ENCODE data around the gene PDE4A. TPM values are rescaled to one million over a fixed set of nuclear protein-coding genes. Genes with fewer than 3 reads are reported as not detected.

PDE4A gene
- total and polyA plus RNA-seq, 2 of the 8 experiments (the other 6 are each of a cell fraction or from before 2014, with no cell fraction given), result 2.0 to 4.4 TPM

GRCh38 chr19:10416083-10416379, 4.3 kb upstream of the PDE4A start:
- CTCF ChIA-PET (ENCODE audit: partially characterized antibody), result interaction anchor here (0.6 to 9.4 kb wide), 30 partner anchors 12 to 405 kb away, joined by 3 to 172 read pairs (median 4); partner anchors contain the start of genes CDC37, ICAM1 and RAVER1
- TF ChIP-seq CHD1 (IDR thresholded peaks at IDR 0.05; ENCODE audit: low read depth, low read length) (no peak), SIRT6 (IDR thresholded peaks at IDR 0.05; ENCODE audit: low read length) (no peak), BRCA1 (IDR thresholded peaks at IDR 0.05; ENCODE audit: low read depth, low read length) (no peak), ASH2L (IDR thresholded peaks at IDR 0.05; ENCODE audit: low read length) (no peak), CEBPB (IDR thresholded peaks at IDR 0.05; ENCODE audit: low read depth, low read length) (no peak), SP1 (IDR thresholded peaks at IDR 0.05; ENCODE audit: low read depth, low read length) (no peak), POLR2AphosphoS5 (IDR thresholded peaks at IDR 0.05; ENCODE audit: low read depth, low read length) (no peak), FOSL1 (IDR thresholded peaks at IDR 0.05; ENCODE audit: insufficient read depth, low read depth, low read length) (no peak), ATF3 (IDR thresholded peaks at IDR 0.05; ENCODE audit: insufficient read depth, low read depth, low read length) (no peak), SRF (IDR thresholded peaks at IDR 0.05; ENCODE audit: low read depth, low read length) (no peak), SP2 (IDR thresholded peaks at IDR 0.05; ENCODE audit: low read length) (no peak), SUZ12 (IDR thresholded peaks at IDR 0.05; ENCODE audit: low read length) (no peak), USF2 (IDR thresholded peaks at IDR 0.05; ENCODE audit: low read length) (no peak), RBBP5 (IDR thresholded peaks at IDR 0.05; ENCODE audit: borderline replicate concordance, low read depth, low read length) (no peak)

More at GRCh38 chr19:10416083-10416379, 4.3 kb upstream of the PDE4A start:
- Histone ChIP-seq H3K79me2 (ENCODE audit: control insufficient read depth in 1 of 2, insufficient read depth in 2 of 2, low read length in 2 of 2) (no peaks in the 10 kb centered on the region), H3K14ac (ENCODE audit: insufficient read length) (no peak overlapping the region), H3K4me2 (ENCODE audit: insufficient read depth in 1 of 2, low read depth in 2 of 2, low read length in 2 of 2) (peak overlapping the region; percentile 83 to 95), H4K5ac (ENCODE audit: insufficient read length, low read depth, low read length) (peak overlapping the region; percentile 19), H2BK20ac (ENCODE audit: low read length) (no peak overlapping the region), H3K9me3 (ENCODE audit: insufficient read depth in 2 of 2, low read depth in 1 of 2, low read length in 1 of 2) (peaks cover 0 to 2% of the 10 kb centered on the region in 2 experiments; a peak in 1 of 4 replicates), H3K4ac (replicated peaks; ENCODE audit: insufficient read length, low read depth, low read length) (peak overlapping the region; percentile 35), H3K18ac (ENCODE audit: extremely low read depth, low read length) (no peak overlapping the region), H3K4me1 (replicated peaks in 1 of 4; ENCODE audit: control insufficient read depth in 3 of 4, insufficient read depth in 4 of 4, low read length in 3 of 4) (peaks cover 5 to 26% (median 13%) of the 10 kb centered on the region in 4 experiments), H2BK15ac (ENCODE audit: low read length) (no peak overlapping the region), H4K8ac (ENCODE audit: extremely low read depth, insufficient read depth, low read length) (peak overlapping the region; percentile 58; the same call in 1 of the 2 replicates), H2BK12ac (ENCODE audit: low read depth, low read length) (no peak overlapping the region; the same call in 1 of the 2 replicates), H2BK120ac (replicated peaks; ENCODE audit: low read depth, low read length) (no peak overlapping the region), H3K4me3 (ENCODE audit: extremely low read depth in 1 of 4, insufficient read depth in 2 of 4, low read depth in 3 of 4, low read length in 4 of 4) (peak overlapping the region; percentile 42 to 66 (median 54)), H3K36me3 (ENCODE audit: control insufficient read depth in 2 of 4, insufficient read depth in 4 of 4, low read length in 3 of 4) (no peaks in the 10 kb centered on the region), H2AFZ (ENCODE audit: low read length) (peak overlapping the region; percentile 95), H3K9ac (replicated peaks in 1 of 4; ENCODE audit: extremely low read depth in 1 of 4, low read depth in 3 of 4, low read length in 3 of 4) (peak overlapping the region in 2 of 4 experiments; percentile 6 to 8; a peak in 2 of 7 replicates), H4K20me1 (replicated peaks in 1 of 2; ENCODE audit: control insufficient read depth in 1 of 2, insufficient read depth in 2 of 2, low read length in 2 of 2) (peaks cover 0 to 5% of the 10 kb centered on the region in 2 experiments), H3K27ac (ENCODE audit: low read depth, low read length) (no peak overlapping the region), H3K27me3 (replicated peaks in 1 of 4; ENCODE audit: control insufficient read depth in 3 of 4, extremely low read depth in 1 of 4, insufficient read depth in 3 of 4, low read length in 3 of 4) (peaks cover 19 to 56% (median 46%) of the 10 kb centered on the region in 4 experiments), H4K91ac (replicated peaks; ENCODE audit: insufficient read length, low read length) (no peak overlapping the region), H3K23ac (ENCODE audit: insufficient read length) (no peak overlapping the region), H3K79me1 (ENCODE audit: low read depth, low read length) (no peaks in the 10 kb centered on the region), H2BK5ac (ENCODE audit: low read depth, low read length) (no peak overlapping the region), H2AK5ac (ENCODE audit: low read depth, low read length) (no peak overlapping the region), H3K23me2 (ENCODE audit: low read depth, low read length) (peaks cover 14% of the 10 kb centered on the region; the same call in 1 of the 2 replicates), H3K56ac (replicated peaks; ENCODE audit: insufficient read length, low read depth, low read length) (no peak overlapping the region)
- WGBS, 2 experiments (ENCODE audit: extremely low coverage in 1 of 2, insufficient coverage in 1 of 2, insufficient read length in 1 of 2, insufficient replicate concordance in 2 of 2, low coverage in 1 of 2, low lambda C conversion rate in 2 of 2, missing lambda C conversion rate in 1 of 2), result 12% methylated on average over 9 of the region's 9 CpGs; no CpG with 5 or more reads in 1 of the 2 experiments
- no peak for FAIRE-seq
- POLR2A ChIA-PET (ENCODE audit: partially characterized antibody), result interaction anchor here (0.6 to 5.0 kb wide), 3 partner anchors 11 to 164 kb away, joined by 3 to 33 read pairs (median 4); partner anchors contain the start of genes CDC37 and MRPL4
- no peak for DNase-seq (ENCODE audit: low read depth in 1 of 2, low spot score in 2 of 2)

Measured in H1 (cell line).